HG03521 (cell line): ENCODE results near the gene ZNF45.
"Not testable (repeated sequence)": the region's sequence is repeated elsewhere in the genome, so short reads cannot be mapped to it uniquely, and the experiment has no call there.

Source experiments
- ATAC-seq: cut with Tn5 transposase; IDR thresholded peaks from one replicate; pipeline ENCODE4 v1.9.1; 2021; ENCODE audit warnings: mild to moderate bottlenecking, moderate library complexity; ENCODE audit not compliant: unreplicated experiment

ZNF45 gene

GRCh38 chr19:43914051-43914450 lies 21.0 kb downstream of the ZNF45 start:
- no peak for ATAC-seq

- ATAC-seq: no peak
Observed at GRCh38 chr19:43913383-43913782, 21.7 kb downstream of the ZNF45 start.

GRCh38 chr19:43910884-43911283 lies 24.2 kb downstream of the ZNF45 start:
- ATAC-seq: no peak

GRCh38 chr19:43908659-43909058 lies 26.4 kb downstream of the ZNF45 start:
- ATAC-seq: no peak

- ATAC-seq: no peak
Observed at GRCh38 chr19:43906774-43907173, 28.3 kb downstream of the ZNF45 start.

- no peak for ATAC-seq
Observed at GRCh38 chr19:43905897-43906296, 29.2 kb downstream of the ZNF45 start.

GRCh38 chr19:43902399-43902798 lies 32.7 kb downstream of the ZNF45 start:
- ATAC-seq: no peak

- no peak for ATAC-seq
Observed at GRCh38 chr19:43901395-43902390, 33.4 kb downstream of the ZNF45 start.

GRCh38 chr19:43895727-43896308 lies 39.3 kb downstream of the ZNF45 start:
- no peak for ATAC-seq

- no peak for ATAC-seq
Observed at GRCh38 chr19:43883864-43884263, 51.2 kb downstream of the ZNF45 start, which contains the start of gene ZNF404. ZNF404 (minus strand) TSS chr19:43883964.

GRCh38 chr19:43880483-43880882 lies 54.6 kb downstream of the ZNF45 start:
- no peak for ATAC-seq

GRCh38 chr19:43872547-43873336 lies 62.3 kb downstream of the ZNF45 start:
- ATAC-seq: no peak

GRCh38 chr19:43866923-43867322 lies 68.2 kb downstream of the ZNF45 start:
- not testable (repeated sequence) for ATAC-seq
